SU-DHL-6 (cell line): ENCODE data around the gene ZNF362.

Source experiments
- EZH2phosphoT487 ChIP-seq: fragments of 200-600 bp; sonication (generic), shearing (Covaris generic); conservative IDR thresholded peaks from 2 replicates; pipeline ENCODE4 v1.6.1; 2018; ENCODE audit warnings: mild to moderate bottlenecking, antibody characterized with exemption, low read length, moderate library complexity, mixed read lengths
- TF ChIP-seq, protein P1 (sequence below): fragments of 200-600 bp; sonication (generic); IDR thresholded peaks from one replicate; pipeline ENCODE4 v1.5.1; 2017; ENCODE audit warnings: antibody characterized with exemption, mild to moderate bottlenecking, low read length, moderate library complexity; ENCODE audit not compliant: insufficient read depth, poor library complexity, severe bottlenecking

DNA sequence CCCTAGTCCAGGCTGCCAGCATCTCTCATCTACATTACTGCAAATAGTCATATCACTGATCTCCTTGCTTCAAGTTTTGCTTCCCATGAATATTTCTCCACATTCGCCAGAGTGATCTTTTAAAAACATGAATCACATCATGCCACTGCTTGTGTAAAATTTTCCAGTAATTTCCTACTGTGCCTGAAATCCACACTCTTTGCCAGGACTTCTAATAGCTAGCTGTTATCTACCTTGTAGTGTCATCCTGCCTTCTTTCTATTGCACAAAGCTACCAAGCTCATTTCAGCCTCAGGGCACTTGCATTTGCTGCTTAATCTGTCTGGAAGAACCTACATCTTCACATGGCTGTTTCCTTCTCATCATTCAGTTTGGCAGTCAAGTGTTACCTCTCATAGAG lies 33.9 kb upstream of the ZNF362 start:
- TF ChIP-seq, protein P1, sequence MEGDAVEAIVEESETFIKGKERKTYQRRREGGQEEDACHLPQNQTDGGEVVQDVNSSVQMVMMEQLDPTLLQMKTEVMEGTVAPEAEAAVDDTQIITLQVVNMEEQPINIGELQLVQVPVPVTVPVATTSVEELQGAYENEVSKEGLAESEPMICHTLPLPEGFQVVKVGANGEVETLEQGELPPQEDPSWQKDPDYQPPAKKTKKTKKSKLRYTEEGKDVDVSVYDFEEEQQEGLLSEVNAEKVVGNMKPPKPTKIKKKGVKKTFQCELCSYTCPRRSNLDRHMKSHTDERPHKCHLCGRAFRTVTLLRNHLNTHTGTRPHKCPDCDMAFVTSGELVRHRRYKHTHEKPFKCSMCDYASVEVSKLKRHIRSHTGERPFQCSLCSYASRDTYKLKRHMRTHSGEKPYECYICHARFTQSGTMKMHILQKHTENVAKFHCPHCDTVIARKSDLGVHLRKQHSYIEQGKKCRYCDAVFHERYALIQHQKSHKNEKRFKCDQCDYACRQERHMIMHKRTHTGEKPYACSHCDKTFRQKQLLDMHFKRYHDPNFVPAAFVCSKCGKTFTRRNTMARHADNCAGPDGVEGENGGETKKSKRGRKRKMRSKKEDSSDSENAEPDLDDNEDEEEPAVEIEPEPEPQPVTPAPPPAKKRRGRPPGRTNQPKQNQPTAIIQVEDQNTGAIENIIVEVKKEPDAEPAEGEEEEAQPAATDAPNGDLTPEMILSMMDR = no peak
- TF ChIP-seq EZH2phosphoT487 = no peak
